Motor neuron (in vitro differentiated cells): ENCODE measurements around the gene ERC2. TPM values are rescaled to one million over a fixed set of nuclear protein-coding genes. Genes with fewer than 3 reads are reported as not detected.

Experiments
- ATAC-seq, 8 experiments: fragments of 200-7000 bp; cut with Tn5 transposase; replicated peaks in 6 of 8; 2 replicates each; pipeline ENCODE4 v1.8.0; 2021; ENCODE audit warnings: mild to moderate bottlenecking in 8 of 8, moderate library complexity in 8 of 8
- H3K27ac ChIP-seq, 2 donors: fragments of 250-450 bp; sonication (Bioruptor Pico); 2 replicates each; pipeline ENCODE4 v1.9.0; 2021; ENCODE audit warnings: antibody characterized with exemption in 2 of 2, mild to moderate bottlenecking in 2 of 2, moderate library complexity in 1 of 2
- H3K4me1 ChIP-seq, 2 donors: fragments of 250-450 bp; sonication (Bioruptor Pico); replicated peaks in 1 of 2; 2 replicates each; pipeline ENCODE4 v1.6.1; 2021; ENCODE audit warnings: antibody characterized with exemption in 2 of 2, mild to moderate bottlenecking in 2 of 2, moderate library complexity in 1 of 2
- H3K4me3 ChIP-seq, 5 donors: fragments of 250-450 bp; sonication (Bioruptor Pico); 2 replicates each; pipeline ENCODE4 v1.9.0; 2021; ENCODE audit warnings: antibody characterized with exemption in 5 of 5, mild to moderate bottlenecking in 5 of 5, moderate library complexity in 4 of 5
- WGBS, 10 experiments: fragments of 450-650 bp; shearing (Covaris generic); methylation state at CpG; one replicate each; pipeline ENCODE4 v1.0.0; 2022; 5-methylcytosine and 5-hydroxymethylcytosine counted together
- in situ Hi-C, 9 experiments: fragments of 400-800 bp; cut with MboI; loops; one replicate each; pipeline ENCODE4 v1.15.0; 2021; ENCODE audit warnings: low sequenced_read_pairs in 9 of 9, low pct_unique_long_range_greater_than_20kb in 2 of 9; ENCODE audit not compliant: unreplicated experiment in 9 of 9
- total RNA-seq, 8 experiments: library from RNA; unstranded; fragments of 300-600 nt; gene quantifications; 2 replicates each; pipeline versions ENCODE4 v1.2.3 to v1.2.4, GENCODE V29; 2022

ERC2 gene
- total RNA-seq, 8 experiments from 2014 or later = 1.0 to 28.0 (median 18.2) TPM

DNA sequence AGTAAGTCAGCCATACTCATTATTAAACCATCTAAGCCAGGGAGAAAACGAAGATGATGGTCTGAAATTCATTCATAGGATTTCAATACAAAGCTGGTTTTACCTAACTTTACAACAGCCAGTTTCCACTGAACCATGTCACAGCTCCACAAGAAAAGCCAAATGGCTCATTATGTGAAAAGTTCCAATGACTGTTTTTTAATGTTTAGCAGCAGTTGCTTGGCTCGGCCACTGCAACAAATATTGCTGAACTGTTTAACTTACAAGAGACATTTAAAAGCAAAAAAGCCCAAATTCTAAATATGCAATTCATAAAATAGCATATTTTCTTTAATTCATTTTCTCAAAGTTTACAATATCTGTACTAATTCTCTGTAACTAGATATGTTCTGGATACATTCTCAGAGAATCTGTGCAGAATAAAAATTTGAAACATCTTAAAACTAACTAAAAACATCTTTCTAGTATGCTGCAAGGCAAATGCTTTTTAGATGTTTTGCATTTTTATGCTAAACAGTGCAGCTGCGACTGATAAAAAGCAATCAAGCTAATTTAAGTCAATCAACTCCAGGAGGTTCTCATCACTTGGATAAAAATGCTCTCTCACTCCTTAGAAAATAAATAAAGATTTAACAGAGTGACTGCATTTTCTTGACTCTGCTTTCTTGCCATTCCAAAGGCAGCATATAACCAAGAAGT, 356.5 kb downstream of the ERC2 start:
- ATAC-seq = peak in 3 of 8 experiments; percentile 53 to 75 (median 63)
- WGBS, 10 experiments = 0 to 100% (median 30%) methylated on average over 1 to 3 of the region's 3 CpGs
- in situ Hi-C loops = no loop called here
- Histone ChIP-seq H3K27ac (no peak overlapping the region), H3K4me3 (no peak overlapping the region), H3K4me1 (no peaks in the 10 kb centered on the region)

DNA sequence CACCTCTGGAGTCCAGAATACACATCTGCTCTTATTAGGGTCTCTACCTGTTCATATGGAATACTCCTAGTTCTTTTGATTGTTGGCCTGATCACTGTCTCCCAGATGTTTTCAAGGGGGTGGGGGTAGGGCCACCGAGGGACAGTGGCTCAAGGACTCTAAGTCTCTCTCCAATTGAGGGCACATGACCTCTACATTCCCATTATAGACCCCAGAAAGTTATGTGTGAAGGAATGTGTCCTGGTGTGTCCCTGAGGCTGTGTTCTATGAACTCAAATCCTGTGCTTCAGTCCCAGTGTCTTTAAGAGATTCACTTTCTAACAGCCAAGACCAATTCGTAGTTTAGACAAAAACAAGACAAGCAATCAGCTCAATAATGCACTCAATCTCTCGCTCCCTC, 357.4 kb downstream of the ERC2 start:
- no peak overlapping the region for H3K4me3 ChIP-seq
- WGBS, 10 experiments = 17 to 80% (median 60%) methylated on average over 1 to 3 of the region's 3 CpGs; no CpG with 5 or more reads in 1 of the 10 experiments
- in situ Hi-C loops = no loop called here
- H3K27ac ChIP-seq = no peak overlapping the region
- ATAC-seq = no peak
- no peaks in the 10 kb centered on the region for H3K4me1 ChIP-seq

DNA sequence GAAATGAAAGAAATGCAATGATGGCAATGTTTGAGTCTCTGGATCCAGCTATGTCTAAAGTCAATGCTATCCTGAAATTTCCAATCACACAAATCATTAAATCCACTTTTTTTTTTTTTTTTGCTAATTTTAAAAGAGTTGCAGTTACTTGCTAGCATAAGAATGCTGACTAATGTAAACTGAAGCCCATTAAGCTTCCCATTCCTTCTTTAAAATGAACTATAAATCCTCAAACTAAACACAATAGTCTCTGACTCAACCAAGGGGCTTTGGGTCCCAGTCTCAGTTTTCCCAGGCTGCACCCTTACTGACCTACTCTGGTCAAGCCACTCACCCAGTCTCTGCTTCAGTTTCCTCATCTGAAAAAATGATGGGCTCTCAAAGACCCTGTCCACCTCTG, 361.1 kb downstream of the ERC2 start:
- ATAC-seq = no peak
- H3K4me1 ChIP-seq = no peaks in the 10 kb centered on the region
- in situ Hi-C loops = no loop called here
- H3K4me3 ChIP-seq = no peak overlapping the region
- no peak overlapping the region for H3K27ac ChIP-seq

DNA sequence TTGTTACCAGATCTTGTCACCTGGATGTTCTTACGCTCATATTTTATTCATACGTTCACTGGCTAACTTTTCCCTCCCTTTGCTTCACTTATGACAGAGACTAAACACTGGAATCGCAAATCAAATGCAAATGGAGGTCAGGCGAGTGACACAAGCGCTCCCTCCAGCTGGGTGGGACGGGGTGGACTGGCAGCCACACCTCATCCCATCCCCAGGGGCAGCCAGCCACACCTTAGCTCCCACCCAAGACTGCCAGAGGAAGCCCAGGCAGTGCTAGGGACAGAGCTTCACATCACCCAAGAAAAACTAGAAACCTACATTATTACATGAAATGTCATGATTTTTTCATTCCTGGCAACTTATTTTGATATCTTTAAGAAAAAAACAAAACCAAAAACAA, 366.2 kb downstream of the ERC2 start:
- in situ Hi-C loops = no loop called here
- no peak overlapping the region for H3K4me3 ChIP-seq
- peak in 3 of 8 experiments; percentile 50 to 94 (median 59) for ATAC-seq
- H3K4me1 ChIP-seq = no peaks in the 10 kb centered on the region
- H3K27ac ChIP-seq = no peak overlapping the region
- WGBS, 10 experiments = 0 to 100% (median 47%) methylated on average over 1 to 6 of the region's 6 CpGs; no CpG with 5 or more reads in 2 of the 10 experiments

DNA sequence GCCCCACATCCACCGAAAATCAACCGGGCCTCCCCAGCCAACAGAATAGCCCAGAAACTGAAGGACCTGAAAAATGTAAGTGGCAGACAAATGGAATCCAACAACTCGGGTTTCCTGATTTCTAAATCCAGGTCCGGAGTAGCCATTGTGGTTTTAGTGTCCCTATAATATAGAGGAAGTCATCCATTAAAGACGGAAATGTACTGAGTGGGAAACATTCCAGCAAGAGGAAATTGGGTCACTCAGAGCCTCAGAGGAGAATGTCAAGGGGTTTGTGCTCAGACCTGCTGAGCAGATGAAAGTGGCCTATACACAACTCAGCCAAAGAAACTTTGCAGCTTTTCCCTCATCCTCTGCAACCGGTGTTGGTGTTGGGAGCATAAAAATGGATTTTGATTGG, 366.7 kb downstream of the ERC2 start:
- ATAC-seq = no peak
- in situ Hi-C loops = no loop called here
- WGBS, 10 experiments = 40 to 100% (median 87%) methylated on average over 1 to 4 of the region's 6 CpGs; no CpG with 5 or more reads in 2 of the 10 experiments
- H3K4me3 ChIP-seq = no peak overlapping the region
- H3K4me1 ChIP-seq = no peaks in the 10 kb centered on the region
- H3K27ac ChIP-seq = no peak overlapping the region

DNA sequence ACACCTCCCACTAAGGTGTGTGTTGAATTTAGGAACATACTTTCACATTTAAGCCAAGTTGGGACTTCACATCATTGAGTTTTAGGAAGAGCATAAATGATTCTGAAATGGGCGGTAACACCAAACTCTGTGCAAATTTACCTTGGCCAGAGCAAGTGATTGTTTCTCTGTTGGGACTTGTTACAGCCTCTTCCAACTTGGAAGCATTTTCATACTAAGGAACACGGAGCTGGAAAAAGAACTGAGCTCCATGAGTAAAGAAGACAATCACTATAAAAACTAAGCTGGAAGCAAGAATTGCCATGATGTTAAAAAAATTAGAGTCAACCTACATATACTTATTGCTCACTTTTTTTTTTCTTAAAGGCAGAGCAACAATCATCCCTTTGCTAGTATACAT, 371.3 kb downstream of the ERC2 start:
- Histone ChIP-seq H3K4me3 (no peak overlapping the region), H3K4me1 (peaks cover 0 to 5% of the 10 kb centered on the region in 2 donors), H3K27ac (no peak overlapping the region)
- 14 to 94% (median 86%) methylated on average over 1 to 2 of the region's 2 CpGs; no CpG with 5 or more reads in 1 of the 10 experiments for WGBS, 10 experiments
- ATAC-seq = no peak
- in situ Hi-C loops = no loop called here

DNA sequence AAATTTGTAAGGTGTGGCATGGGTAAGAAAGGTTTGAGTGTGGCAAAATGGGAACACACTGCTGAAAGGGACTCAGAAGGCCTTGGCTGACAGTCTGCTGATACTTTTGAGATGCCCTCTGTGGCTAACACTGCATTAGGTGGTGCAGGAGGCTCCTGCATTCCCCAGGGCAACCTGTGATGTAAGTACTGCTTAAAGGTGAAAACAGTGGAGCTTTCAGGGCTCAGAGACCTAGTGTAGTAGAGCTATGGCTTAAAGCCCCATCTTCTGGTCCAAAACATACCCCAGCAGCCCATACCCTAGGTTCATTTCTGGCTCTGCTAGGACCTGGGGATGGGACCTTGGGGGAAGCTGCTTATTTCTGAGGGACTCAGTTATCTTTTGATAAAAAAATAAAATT, 374.1 kb downstream of the ERC2 start:
- peaks cover 0 to 5% of the 10 kb centered on the region in 2 donors for H3K4me1 ChIP-seq
- no peak overlapping the region for H3K4me3 ChIP-seq
- no peak for ATAC-seq
- in situ Hi-C loops = no loop called here
- H3K27ac ChIP-seq = no peak overlapping the region

DNA sequence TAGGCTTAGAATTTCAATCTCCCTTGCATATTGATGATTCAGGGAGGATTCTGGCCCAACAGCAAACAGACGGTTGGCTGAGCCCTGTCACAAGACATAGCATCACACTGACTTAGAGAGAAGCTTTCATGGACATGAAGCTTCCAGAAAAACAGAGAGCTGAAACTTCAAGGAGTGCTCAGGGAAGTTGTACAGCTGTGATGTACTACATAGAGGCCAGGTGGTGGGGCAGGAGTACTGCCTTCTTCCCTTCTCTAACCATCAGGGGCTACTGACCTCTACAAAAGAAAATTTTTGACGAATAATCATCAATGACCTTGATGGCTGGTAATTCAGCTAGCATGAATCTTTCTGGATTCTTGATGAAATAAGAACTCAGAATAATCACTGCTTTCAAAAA, 378.5 kb downstream of the ERC2 start:
- ATAC-seq = no peak

DNA sequence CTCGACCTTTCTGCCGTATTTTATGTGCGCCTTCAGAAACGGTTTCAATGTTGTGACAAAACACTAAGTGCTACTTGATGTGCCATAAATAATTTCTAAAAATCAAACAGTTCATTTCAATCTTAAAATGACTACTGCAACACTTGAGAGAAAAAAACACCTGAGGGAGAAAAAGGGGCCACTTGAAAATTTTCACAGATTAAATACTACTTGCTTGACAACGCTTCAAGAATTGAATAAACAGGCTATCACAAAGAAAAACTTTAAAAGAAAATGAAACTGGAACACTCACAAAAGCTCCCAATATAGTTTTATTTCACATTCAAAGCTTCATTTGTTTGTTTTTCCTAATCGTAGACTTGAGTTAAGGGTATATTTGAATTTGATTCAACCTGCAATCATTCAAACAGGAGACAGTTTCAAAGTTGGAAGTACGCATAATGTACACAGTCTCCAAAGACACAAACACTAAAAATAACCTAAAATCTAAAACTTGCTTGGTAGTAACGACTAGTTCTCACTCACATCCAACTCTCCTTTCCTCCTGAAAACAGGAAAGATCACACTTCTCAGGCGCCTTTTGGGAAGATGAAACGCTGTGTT, 380.7 kb downstream of the ERC2 start:
- no peak for ATAC-seq
- Histone ChIP-seq H3K27ac (no peak overlapping the region), H3K4me1 (no peaks in the 10 kb centered on the region), H3K4me3 (no peak overlapping the region)
- in situ Hi-C loops = no loop called here
- WGBS, 10 experiments = 59 to 97% (median 88%) methylated on average over 3 to 10 of the region's 10 CpGs

More for the DNA sequence above, 378.5 kb downstream of the ERC2 start:
- H3K4me3 ChIP-seq = no peak overlapping the region
- 33 to 95% (median 76%) methylated on average over 1 to 2 of the region's 2 CpGs; no CpG with 5 or more reads in 4 of the 10 experiments for WGBS, 10 experiments
- no peaks in the 10 kb centered on the region for H3K4me1 ChIP-seq
- no peak overlapping the region for H3K27ac ChIP-seq
- in situ Hi-C loops = no loop called here

DNA sequence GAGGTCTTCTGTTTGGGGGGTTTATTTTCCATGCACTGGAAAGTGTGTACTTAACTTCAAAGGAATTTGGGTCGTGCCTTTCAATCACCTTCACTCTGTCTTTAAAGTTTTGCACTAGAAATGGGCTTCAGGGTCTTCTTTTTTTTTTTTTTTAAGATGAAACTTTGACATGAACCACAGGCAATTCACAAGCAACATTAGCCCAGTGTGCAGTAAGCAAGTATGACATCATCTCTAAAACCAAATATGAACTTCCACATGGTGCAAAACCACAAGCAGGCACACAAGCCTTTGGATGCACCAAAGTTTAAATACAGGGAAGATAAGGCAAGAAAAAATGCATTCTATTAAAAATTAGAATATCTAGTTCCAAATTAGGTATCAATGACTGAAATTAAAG, 381.9 kb downstream of the ERC2 start:
- no peaks in the 10 kb centered on the region for H3K4me1 ChIP-seq
- no peak overlapping the region for H3K27ac ChIP-seq
- in situ Hi-C loops = no loop called here
- no peak overlapping the region for H3K4me3 ChIP-seq
- 0 to 100% (median 70%) methylated on average over 1 of the region's 1 CpG; no CpG with 5 or more reads in 4 of the 10 experiments for WGBS, 10 experiments
- peak in 1 of 8 experiments; percentile 46 for ATAC-seq

DNA sequence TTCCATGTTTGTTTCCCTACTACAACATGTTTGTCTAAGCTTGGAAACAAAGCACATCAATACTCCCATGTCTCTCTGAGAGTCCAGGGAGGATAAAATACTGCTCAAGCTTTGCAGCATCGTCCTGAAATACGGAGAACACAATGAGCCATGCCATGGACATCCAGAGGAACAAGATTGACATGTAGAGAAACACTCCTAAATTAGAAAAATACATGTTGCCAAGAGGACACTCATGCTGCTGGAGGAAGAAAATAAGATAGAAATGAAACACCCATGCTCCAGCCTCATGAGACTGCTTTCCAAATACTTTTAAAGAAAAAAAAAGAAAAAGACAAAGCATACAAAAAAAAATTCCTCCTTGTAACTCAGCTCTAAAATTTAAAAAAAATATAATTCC, 387.0 kb downstream of the ERC2 start:
- no peak for ATAC-seq
- H3K27ac ChIP-seq = no peak overlapping the region
- H3K4me1 ChIP-seq = no peaks in the 10 kb centered on the region
- 20 to 72% (median 38%) methylated on average over 1 to 2 of the region's 2 CpGs; no CpG with 5 or more reads in 2 of the 10 experiments for WGBS, 10 experiments
- H3K4me3 ChIP-seq = no peak overlapping the region
- in situ Hi-C loops = no loop called here

DNA sequence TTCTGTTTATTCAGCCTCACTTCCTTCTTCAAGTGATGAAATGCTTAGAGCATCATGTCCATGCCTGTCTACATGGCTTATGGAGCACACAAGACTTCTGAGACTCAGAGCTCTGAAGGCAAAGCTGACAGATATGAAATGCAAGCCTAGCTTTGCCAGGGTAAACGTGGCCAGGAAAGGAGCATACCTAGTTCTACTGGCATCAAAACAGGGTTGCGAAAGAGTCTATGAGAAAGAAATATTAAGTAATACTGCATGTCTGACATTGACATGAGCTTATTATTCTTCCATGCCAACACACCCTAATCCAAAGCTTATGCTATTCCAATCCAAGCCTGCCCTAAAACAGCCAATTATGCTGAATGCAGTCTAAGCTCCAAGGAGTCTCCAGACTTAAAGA, 391.5 kb downstream of the ERC2 start:
- Histone ChIP-seq H3K4me3 (no peak overlapping the region), H3K27ac (no peak overlapping the region), H3K4me1 (peaks cover 0 to 2% of the 10 kb centered on the region in 2 donors)
- in situ Hi-C loops = no loop called here
- no peak for ATAC-seq
- WGBS, 10 experiments = 0 to 100% (median 78%) methylated on average over 1 to 2 of the region's 2 CpGs; no CpG with 5 or more reads in 1 of the 10 experiments

DNA sequence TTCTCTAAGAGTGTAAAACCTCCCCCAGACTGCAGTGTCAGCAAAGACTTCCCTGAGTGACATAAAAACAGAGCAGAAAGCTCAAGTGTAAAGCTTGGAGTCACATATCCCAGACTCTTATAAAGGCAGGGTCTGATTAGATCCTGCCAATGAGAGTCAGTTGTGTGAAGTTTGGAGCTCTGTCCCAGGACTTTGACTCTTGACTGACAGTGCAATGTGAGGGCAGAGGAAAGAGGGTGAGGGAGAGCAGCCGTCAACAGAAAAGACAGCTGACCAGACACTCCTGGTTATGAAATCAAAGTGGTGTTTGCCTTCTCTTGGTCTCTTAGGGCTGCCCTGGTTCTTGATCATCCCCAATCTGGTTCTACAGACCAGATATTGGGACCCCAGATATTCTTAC, 393.2 kb downstream of the ERC2 start:
- Histone ChIP-seq H3K27ac (no peak overlapping the region), H3K4me3 (no peak overlapping the region), H3K4me1 (peaks cover 0 to 2% of the 10 kb centered on the region in 2 donors)
- in situ Hi-C loops = no loop called here
- no peak for ATAC-seq
- 60 to 100% (median 83%) methylated on average over 1 of the region's 1 CpG; no CpG with 5 or more reads in 6 of the 10 experiments for WGBS, 10 experiments

DNA sequence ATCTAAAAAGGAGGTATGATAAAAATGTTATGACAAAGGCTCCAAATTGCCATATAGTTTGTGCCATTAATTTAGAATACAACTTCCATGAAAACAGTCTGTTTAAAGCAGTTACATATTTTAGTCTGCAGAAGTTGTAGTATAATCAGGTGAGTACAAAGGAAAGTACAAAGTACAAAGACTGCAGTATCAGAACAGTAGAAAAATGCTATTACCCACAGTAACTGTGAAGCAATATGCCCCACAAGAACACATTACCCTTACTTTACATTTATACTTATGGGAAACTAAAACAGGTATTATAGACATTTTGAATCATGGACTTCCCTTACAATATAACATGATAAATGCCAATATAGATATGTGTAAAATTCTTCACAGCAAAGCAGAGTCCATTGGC, 398.5 kb downstream of the ERC2 start:
- no peak overlapping the region for H3K27ac ChIP-seq
- H3K4me3 ChIP-seq = no peak overlapping the region
- ATAC-seq = no peak
- in situ Hi-C loops = loop anchor here in 1 of 9 experiments (25.0 kb wide), 1 partner anchor 168 kb away; no protein-coding TSS in a partner anchor
- peaks cover 0 to 2% of the 10 kb centered on the region in 2 donors for H3K4me1 ChIP-seq
